ENCODE data around the gene SLC23A2.

DNA sequence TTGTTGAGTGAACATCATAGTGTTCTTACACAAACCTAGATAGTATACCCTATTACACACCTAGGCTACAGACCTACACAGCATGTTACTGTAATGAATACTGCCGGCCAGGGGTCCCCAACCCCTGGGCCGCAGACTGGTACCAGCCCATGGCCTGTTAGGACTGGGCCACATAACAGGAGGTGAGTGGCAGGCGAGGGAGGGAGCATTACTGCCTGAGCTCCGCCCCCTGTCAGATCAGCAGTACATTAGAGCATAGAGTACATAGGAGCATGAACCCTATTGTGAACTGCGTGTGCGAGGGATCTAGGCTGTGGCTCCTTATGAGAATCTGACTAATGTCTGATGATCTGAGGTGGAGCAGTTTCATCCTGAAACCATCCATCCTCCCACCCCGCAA lies 153.3 kb downstream of the SLC23A2 start:
- no peak for TF ChIP-seq YY1 (IDR thresholded peaks at IDR 0.05; ENCODE audit: insufficient read depth, insufficient read length)
- TF ChIP-seq ZNF274 (IDR thresholded peaks at IDR 0.05; ENCODE audit: low read depth, low read length) = no peak
- TF ChIP-seq SUZ12 (IDR thresholded peaks at IDR 0.05; ENCODE audit: extremely low read depth, insufficient read depth, insufficient read length) = no peak

All from NT2/D1 (cell line).